HG03196 (cell line): ENCODE measurements around the gene SSX3.
"Not testable (repeated sequence)": the region's sequence is repeated elsewhere in the genome, so short reads cannot be mapped to it uniquely, and the experiment has no call there.

ENCODE experiments used
- ATAC-seq: cut with Tn5 transposase; IDR thresholded peaks from one replicate; pipeline ENCODE4 v1.9.1; 2021; ENCODE audit not compliant: unreplicated experiment

Gene SSX3, protein sequence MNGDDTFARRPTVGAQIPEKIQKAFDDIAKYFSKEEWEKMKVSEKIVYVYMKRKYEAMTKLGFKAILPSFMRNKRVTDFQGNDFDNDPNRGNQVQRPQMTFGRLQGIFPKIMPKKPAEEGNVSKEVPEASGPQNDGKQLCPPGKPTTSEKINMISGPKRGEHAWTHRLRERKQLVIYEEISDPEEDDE

DNA sequence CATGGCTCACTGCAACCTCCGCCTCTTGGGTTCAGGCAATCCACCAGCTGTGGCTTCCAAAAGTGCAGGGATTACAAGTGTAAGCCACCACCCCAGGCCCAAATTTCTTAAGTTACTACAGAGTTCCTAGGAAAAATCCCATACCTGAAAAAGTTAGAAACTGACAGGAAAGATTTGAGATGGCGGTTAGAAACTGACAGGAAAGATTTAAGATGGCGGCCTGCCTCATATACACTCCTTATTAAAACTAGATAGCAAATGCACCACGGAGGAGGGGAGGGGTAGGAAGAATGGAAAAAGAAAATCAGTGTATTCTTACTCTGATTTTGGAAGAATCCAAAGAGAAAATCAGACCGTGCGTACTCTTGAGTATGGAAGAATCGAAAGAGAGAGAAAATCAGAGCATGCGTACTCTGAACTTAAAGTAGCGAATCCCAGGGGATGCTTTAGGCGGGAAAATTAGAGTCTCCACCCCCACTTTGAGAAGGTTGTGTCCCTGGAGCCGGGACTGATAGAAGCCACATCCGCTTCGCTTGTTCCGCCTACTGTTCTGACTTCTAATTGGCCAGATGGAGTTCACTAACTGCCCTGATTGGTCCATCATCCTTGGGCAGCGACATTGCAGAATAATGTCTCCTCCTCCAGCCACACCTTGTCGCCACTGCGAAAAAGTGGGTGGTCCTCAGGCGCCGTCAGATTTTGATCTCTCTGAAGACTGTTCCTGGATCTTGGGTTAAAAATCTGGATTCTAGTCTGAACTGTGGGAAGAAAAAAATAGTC lies at the start of gene SSX3:
TSS of gene SSX3 (minus strand) at position 389 of the 780 bp plus-strand sequence. CDS start 1,454 bp downstream, outside the sequence.
- ATAC-seq: not testable (repeated sequence)

DNA sequence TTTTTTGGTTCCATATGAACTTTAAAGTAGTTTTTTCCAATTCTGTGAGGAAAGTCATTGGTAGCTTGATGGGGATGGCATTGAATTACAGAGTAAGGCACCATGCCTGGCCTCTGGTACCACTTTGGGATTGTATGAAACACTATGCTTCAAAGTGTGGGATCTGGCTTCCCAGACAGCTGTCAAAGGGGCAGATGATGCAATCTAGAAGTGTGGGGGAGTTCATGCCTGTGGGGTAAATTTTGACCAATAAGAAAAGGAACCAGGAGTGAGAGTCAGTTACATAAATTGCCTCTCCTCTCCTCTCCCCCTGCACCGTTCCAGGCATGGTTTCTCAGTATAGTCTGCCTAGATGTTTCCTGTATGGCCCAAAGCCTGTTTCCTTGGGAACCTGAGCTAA lies 41.3 kb upstream of the SSX3 start:
- not testable (repeated sequence) for ATAC-seq

DNA sequence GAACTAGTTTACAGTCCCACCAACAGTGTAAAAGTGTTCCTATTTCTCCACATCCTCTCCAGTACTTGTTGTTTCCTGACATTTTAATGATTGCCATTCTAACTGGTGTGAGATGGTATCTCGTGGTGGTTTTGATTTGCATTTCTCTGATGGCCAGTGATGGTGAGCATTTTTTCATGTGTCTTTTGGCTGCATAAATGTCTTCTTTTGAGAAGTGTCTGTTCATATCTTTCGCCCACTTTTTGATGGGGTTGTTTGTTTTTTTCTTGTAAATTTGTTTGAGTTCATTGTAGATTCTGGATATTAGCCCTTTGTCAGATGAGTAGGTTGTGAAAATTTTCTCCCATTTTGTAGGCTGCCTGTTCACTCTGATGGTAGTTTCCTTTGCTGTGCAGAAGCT lies 40.4 kb upstream of the SSX3 start:
- not testable (repeated sequence) for ATAC-seq

DNA sequence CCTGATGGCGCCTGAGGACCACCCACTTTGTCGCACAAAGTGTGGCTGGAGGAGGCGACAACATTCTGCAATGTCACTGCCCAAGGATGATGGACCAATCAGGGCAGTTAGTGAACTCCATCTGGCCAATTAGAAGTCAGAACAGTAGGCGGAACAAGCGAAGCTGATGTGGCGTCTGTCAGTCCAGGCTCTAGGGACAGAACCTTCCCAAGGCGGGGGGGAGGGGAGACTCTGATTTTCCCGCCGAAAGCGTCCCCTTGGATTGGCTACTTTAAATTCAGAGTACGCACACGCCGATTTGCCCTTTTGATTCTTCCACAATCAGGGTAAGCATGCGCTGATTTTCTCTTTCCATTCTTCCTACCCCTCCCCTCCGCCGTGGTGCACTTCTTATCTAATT lies 26.7 kb upstream of the SSX3 start, which contains the start of gene SSX4:
TSS of gene SSX4 (plus strand) at position 301 of the 400 bp plus-strand sequence. CDS start 515 bp downstream, outside the sequence.
- ATAC-seq: not testable (repeated sequence)

DNA sequence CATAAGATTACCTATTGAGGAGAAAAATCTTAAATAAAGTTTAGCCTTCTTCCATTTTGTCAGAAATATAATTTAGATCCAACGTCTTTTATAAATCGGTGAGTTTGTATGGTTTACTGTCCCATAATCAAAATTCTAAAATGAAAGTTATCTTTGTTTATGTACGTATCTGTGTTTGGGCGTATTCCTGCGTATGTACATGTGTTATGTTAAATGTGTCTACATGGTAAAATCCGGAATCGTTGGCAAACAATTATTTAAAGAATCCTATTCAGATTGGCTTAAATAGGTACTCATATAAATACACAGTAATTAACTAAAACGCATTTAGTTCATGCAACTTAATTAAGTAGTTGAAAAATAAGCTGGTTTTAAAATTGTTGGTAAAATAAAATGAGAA lies 13.9 kb upstream of the SSX3 start:
- ATAC-seq: not testable (repeated sequence)

DNA sequence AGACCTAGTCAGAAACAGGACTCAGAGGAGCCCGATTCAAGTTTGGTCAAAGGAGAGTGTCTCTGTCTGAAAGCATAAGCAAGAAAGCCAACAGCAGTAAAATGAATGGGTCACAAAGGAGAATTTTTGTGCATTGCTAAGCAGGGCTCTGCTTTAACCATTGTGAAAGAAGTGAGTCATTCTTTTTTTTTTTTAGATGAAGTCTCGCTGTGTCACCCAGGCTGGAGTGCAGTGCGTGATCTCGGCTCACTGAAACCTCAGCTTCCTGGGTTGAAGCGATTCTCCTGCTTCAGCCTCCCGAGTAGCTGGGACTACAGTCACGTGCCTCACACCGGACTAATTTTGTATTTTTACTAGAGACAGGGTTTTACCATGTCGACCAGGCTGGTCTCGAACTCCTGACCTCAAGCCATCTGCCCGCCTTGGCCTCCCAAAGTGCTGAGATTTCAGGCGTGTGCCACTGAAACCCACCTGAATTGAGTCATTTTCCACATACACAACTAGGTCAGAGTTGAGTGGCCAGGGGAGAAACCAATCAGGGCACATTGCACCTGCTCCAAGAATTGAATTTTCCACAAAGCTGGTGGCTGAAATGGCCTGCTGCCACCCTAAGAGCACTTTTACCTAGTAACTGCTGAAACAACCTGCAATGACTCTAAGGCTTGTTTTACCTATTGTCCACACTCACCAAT lies 11.4 kb upstream of the SSX3 start:
- not testable (repeated sequence) for ATAC-seq

DNA sequence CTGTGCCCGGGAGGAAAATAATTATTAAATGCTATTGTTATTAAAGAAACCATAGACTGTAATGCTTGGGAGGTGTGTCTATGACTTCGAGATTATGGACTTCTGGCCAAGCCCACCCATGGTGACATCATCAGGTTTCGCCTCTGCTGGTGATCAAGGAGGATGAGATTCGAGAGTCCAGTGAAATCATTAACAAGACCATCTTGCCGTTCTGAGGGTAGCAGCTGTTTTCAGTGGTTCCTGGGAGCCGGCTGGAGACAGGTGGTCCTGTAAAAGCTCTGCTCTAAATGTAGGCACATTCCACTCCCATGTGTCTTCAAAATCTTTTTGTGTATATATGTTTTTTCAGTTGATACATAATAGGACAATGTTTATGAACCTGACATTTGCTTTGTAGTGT lies 2.8 kb upstream of the SSX3 start:
- not testable (repeated sequence) for ATAC-seq

DNA sequence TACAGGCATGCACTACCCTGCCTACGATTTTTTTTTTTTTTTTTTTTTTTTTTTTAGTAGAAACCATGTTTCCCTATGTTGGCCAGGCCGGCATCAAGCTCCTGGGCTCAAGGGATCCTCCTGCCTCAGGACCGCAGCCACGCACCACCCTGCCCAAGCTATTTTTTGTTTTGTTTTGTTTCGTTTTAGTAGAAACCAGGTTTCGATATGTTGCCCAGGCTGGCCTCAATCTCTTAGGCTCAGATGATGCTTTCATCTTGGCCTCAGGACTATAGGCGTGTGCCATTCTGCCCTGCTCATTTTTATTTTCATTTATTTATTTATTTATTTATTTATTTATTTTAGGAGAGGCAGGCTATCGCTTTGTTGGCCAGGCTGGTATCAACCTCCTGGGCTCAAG lies 1.2 kb upstream of the SSX3 start:
- ATAC-seq: no peak

DNA sequence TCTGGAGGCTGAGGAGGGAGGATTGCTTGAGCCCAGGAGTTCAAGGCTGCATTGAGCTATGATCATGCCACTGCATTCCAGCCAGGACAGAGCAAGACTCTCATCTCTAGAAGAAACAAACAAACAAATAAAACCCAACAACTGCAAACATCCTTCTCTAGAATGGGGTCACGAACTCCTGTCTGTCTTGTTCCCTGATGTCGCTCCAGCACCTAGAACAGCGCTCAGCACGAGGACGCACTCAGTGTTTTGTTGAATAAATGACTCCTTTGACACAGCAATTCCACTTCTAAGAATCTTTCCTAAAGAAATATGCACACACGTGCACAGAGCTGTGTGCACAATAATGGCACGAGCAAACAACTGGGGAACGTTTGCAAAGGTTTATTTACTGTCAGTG lies 10.4 kb downstream of the SSX3 start:
- ATAC-seq: not testable (repeated sequence)

DNA sequence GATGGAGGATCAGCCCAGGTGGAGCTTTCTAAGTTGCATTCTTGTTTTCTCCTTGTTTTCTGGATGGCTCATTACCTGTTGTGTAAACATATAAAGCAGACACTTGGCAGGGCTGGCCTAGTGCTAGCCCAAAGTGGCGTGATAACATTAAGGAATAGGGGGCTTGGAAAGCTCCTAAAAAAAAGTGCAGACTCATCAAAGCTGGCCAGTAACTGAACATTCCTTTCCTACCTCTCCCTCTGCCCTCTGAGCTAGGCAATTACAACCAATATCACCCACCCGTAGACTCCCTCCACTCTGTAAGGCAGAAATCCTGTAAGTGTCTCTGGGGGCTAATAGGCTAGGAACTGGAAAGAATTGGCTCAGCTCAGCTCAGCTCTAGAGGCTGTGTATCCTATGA lies 42.5 kb downstream of the SSX3 start:
- ATAC-seq: not testable (repeated sequence)

DNA sequence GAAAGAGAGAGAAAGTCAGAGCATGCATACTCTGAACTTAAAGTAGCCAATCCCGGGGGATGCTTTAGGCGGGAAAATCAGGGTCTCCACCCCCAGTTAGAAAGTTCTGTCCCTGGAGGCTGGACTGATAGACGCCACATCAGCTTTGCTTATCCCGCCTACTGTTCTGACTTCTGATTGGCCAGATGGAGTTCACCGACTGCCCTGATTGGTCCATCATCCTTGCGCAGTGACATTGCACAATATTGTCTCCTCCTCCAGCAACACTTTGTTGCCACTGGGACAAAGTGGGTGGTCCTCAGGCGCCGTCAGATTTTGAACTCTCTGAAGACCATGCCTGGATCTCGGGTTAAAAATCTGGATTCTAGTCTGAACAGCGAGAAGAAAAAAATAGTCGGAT lies 50.3 kb downstream of the SSX3 start:
- no peak for ATAC-seq
